Esophagus squamous epithelium (tissue), 4 donors: Measurements from ENCODE around the gene DNAJB13.

Experiments
- CTCF ChIP-seq, 6 experiments: fragments of 450-650 bp in 4 of 6; fragments of 200-600 bp in 2 of 6; sonication (generic) in 2 of 6; IDR thresholded peaks; one replicate each; pipeline ENCODE4 v1.5.1; 2016 to 2019; ENCODE audit warnings: antibody characterized with exemption in 6 of 6, mild to moderate bottlenecking in 4 of 6, moderate library complexity in 4 of 6
- POLR2A ChIP-seq, 4 donors: fragments of 450-650 bp; IDR thresholded peaks; one replicate each; pipeline ENCODE4 v1.6.1; 2017; ENCODE audit warnings: antibody characterized with exemption in 4 of 4, mild to moderate bottlenecking in 4 of 4, moderate library complexity in 3 of 4

- no peak for TF ChIP-seq CTCF (IDR thresholded peaks at IDR 0.05)
- no peak for TF ChIP-seq POLR2A (IDR thresholded peaks at IDR 0.05)
Measured at GRCh38 chr11:74011360-74012073, 60.7 kb downstream of the DNAJB13 start.
